Smooth muscle cell (in vitro differentiated cells): ENCODE results near the gene ATL3. TPM values are rescaled to one million over a fixed set of nuclear protein-coding genes. Genes with fewer than 3 reads are reported as not detected.

Source experiments
- DNase-seq: peaks from one replicate; lab custom pipeline; 2025; ENCODE audit not compliant: unreplicated experiment; lab: John Stamatoyannopoulos, UW
- H2AFZ ChIP-seq: fragments of 200-600 bp; sonication (generic); 2 replicates; pipeline ENCODE4 v1.6.0; 2016; ENCODE audit warnings: antibody characterized with exemption, low read depth, mild to moderate bottlenecking
- H3F3A ChIP-seq: fragments of 200-600 bp; sonication (generic); 2 replicates; pipeline ENCODE4 v1.6.0; 2017; ENCODE audit warnings: antibody characterized with exemption, low read depth
- H3K27ac ChIP-seq: fragments of 200-600 bp; sonication (generic); 2 replicates; pipeline ENCODE4 v1.5.1; 2016; ENCODE audit warnings: low read depth, mild to moderate bottlenecking
- H3K27me3 ChIP-seq: fragments of 200-600 bp; sonication (generic); 2 replicates; pipeline ENCODE4 v1.6.1; 2016; ENCODE audit warnings: low read depth, mild to moderate bottlenecking
- H3K36me3 ChIP-seq: fragments of 200-600 bp; sonication (generic); 2 replicates; pipeline ENCODE4 v1.5.1; 2016; ENCODE audit warnings: low read depth
- H3K4me1 ChIP-seq: fragments of 200-600 bp; sonication (generic); 2 replicates; pipeline ENCODE4 v1.5.1; 2016; ENCODE audit warnings: low read depth
- H3K4me2 ChIP-seq: fragments of 200-600 bp; sonication (generic); 2 replicates; pipeline ENCODE4 v1.6.0; 2016; ENCODE audit warnings: mild to moderate bottlenecking
- H3K4me3 ChIP-seq: fragments of 200-600 bp; sonication (generic); 2 replicates; pipeline ENCODE4 v1.5.1; 2016; ENCODE audit warnings: mild to moderate bottlenecking
- H3K79me2 ChIP-seq: fragments of 200-600 bp; sonication (generic); 2 replicates; pipeline ENCODE4 v1.6.0; 2016; ENCODE audit warnings: low read depth, mild to moderate bottlenecking
- H3K9ac ChIP-seq: fragments of 200-600 bp; sonication (generic); 2 replicates; pipeline ENCODE4 v1.6.0; 2016; ENCODE audit warnings: low read depth
- H3K9me3 ChIP-seq: fragments of 200-600 bp; sonication (generic); replicated peaks from 2 replicates; pipeline ENCODE4 v1.5.1; 2016; ENCODE audit warnings: low read depth
- H4K20me1 ChIP-seq: fragments of 200-600 bp; sonication (generic); 2 replicates; pipeline ENCODE4 v1.6.0; 2016; ENCODE audit warnings: low read depth
- WGBS: methylation state at CpG from one replicate; pipeline ENCODE4 v1.1.7; 2016; ENCODE audit warnings: low lambda C conversion rate; 5-methylcytosine and 5-hydroxymethylcytosine counted together
- polyA plus RNA-seq: library from polyadenylated mRNA; unstranded; fragments of >200 nt; fragmentation: Nextera tagmentation; extraction: Ambion mirVana; gene quantifications from 2 replicates; pipeline ENCODE4 v1.2.1, GENCODE V29; 2016
- total RNA-seq: library from RNA; depleted of rRNA; stranded (reverse); fragments of >200 nt; gene quantifications from 2 replicates; pipeline ENCODE4 v1.2.3, GENCODE V29; 2014
- TF ChIP-seq, protein P1 (sequence below): fragments of 200-600 bp; sonication (generic); IDR thresholded peaks from 2 replicates; pipeline ENCODE4 v1.5.1; 2017; ENCODE audit warnings: borderline replicate concordance, mild to moderate bottlenecking, antibody characterized with exemption; ENCODE audit not compliant: insufficient read depth, poor library complexity, severe bottlenecking

ATL3 gene
- total and polyA plus RNA-seq, 2 experiments from 2014 or later, result 13.0 to 32.5 TPM

GRCh38 chr11:63666874-63667273, 4.3 kb downstream of the ATL3 start:
- Histone ChIP-seq H3K36me3 (no peaks in the 10 kb centered on the region), H3K79me2 (peaks cover 76% of the 10 kb centered on the region), H3K4me3 (no peak overlapping the region), H3F3A (peaks cover 9% of the 10 kb centered on the region), H3K4me2 (peak overlapping the region; percentile 76), H3K27me3 (no peaks in the 10 kb centered on the region), H3K27ac (peak overlapping the region; percentile 82), H3K9ac (no peak overlapping the region), H4K20me1 (peaks cover 80% of the 10 kb centered on the region), H3K9me3 (no peaks in the 10 kb centered on the region), H2AFZ (no peak overlapping the region), H3K4me1 (peaks cover 15% of the 10 kb centered on the region)
- DNase-seq, result no peak
- WGBS, result 47% methylated on average over 4 of the region's 4 CpGs
- TF ChIP-seq, protein P1, sequence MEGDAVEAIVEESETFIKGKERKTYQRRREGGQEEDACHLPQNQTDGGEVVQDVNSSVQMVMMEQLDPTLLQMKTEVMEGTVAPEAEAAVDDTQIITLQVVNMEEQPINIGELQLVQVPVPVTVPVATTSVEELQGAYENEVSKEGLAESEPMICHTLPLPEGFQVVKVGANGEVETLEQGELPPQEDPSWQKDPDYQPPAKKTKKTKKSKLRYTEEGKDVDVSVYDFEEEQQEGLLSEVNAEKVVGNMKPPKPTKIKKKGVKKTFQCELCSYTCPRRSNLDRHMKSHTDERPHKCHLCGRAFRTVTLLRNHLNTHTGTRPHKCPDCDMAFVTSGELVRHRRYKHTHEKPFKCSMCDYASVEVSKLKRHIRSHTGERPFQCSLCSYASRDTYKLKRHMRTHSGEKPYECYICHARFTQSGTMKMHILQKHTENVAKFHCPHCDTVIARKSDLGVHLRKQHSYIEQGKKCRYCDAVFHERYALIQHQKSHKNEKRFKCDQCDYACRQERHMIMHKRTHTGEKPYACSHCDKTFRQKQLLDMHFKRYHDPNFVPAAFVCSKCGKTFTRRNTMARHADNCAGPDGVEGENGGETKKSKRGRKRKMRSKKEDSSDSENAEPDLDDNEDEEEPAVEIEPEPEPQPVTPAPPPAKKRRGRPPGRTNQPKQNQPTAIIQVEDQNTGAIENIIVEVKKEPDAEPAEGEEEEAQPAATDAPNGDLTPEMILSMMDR, result no peak

- H3K79me2 ChIP-seq, result peaks cover 87% of the 10 kb centered on the region
- no peak overlapping the region for H3K9ac ChIP-seq
- no peak overlapping the region for H3K4me2 ChIP-seq
- H3K4me3 ChIP-seq, result no peak overlapping the region
- no peaks in the 10 kb centered on the region for H3K27me3 ChIP-seq
- DNase-seq, result no peak
- no peaks in the 10 kb centered on the region for H3K9me3 ChIP-seq
- 0% methylated on average over 1 of the region's 1 CpG for WGBS
- no peaks in the 10 kb centered on the region for H3K36me3 ChIP-seq
- H4K20me1 ChIP-seq, result peaks cover 98% of the 10 kb centered on the region
- H3K27ac ChIP-seq, result peak overlapping the region; percentile 58
- no peak overlapping the region for H2AFZ ChIP-seq
- H3F3A ChIP-seq, result peaks cover 7% of the 10 kb centered on the region
- H3K4me1 ChIP-seq, result peaks cover 9% of the 10 kb centered on the region
- TF ChIP-seq, protein P1, result no peak
These were observed 7.4 kb downstream of the ATL3 start for GRCh38 chr11:63663809-63664208.

DNA sequence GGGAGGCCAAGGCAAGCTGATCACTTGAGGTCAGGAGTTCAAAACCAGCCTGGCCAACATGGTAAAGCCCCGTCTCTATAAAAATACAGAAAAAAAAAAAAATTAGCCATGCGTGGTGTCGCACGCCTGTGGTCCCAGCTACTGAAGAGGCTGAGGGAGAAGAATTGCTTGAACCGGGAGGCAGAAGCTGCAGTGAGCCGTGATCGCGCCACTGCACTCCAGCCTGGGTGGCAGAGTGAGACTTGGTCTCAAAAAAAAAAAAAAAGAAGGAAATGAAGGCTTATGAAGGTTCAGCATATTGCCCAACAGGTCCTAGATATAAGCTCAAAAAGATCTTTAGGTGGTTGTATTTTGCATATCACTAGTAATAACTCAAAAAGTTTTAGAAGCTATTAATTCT, 10.2 kb downstream of the ATL3 start:
- no peaks in the 10 kb centered on the region for H3K27me3 ChIP-seq
- H3K4me3 ChIP-seq, result no peak overlapping the region
- WGBS, result 95% methylated on average over 8 of the region's 8 CpGs
- H3K27ac ChIP-seq, result no peak overlapping the region
- peaks cover 82% of the 10 kb centered on the region for H3K79me2 ChIP-seq
- TF ChIP-seq, protein P1, result no peak
- peaks cover 6% of the 10 kb centered on the region for H3K36me3 ChIP-seq
- H4K20me1 ChIP-seq, result peaks cover 87% of the 10 kb centered on the region
- no peak for DNase-seq
- no peak overlapping the region for H2AFZ ChIP-seq
- no peak overlapping the region for H3K9ac ChIP-seq
- H3K9me3 ChIP-seq, result no peaks in the 10 kb centered on the region
- no peaks in the 10 kb centered on the region for H3F3A ChIP-seq
- no peak overlapping the region for H3K4me2 ChIP-seq
- peaks cover 9% of the 10 kb centered on the region for H3K4me1 ChIP-seq

- TF ChIP-seq, protein P1, result no peak
- peaks cover 5% of the 10 kb centered on the region for H3K79me2 ChIP-seq
These were observed 18.5 kb downstream of the ATL3 start for GRCh38 chr11:63652671-63653070.

More at GRCh38 chr11:63652671-63653070, 18.5 kb downstream of the ATL3 start:
- H3K27ac ChIP-seq, result no peak overlapping the region
- H3K9me3 ChIP-seq, result no peaks in the 10 kb centered on the region
- no peak overlapping the region for H3K4me3 ChIP-seq
- H3K4me1 ChIP-seq, result no peaks in the 10 kb centered on the region
- H3K36me3 ChIP-seq, result peaks cover 5% of the 10 kb centered on the region
- H3K9ac ChIP-seq, result no peak overlapping the region
- no peak for DNase-seq
- H2AFZ ChIP-seq, result no peak overlapping the region
- H4K20me1 ChIP-seq, result peaks cover 13% of the 10 kb centered on the region
- no peaks in the 10 kb centered on the region for H3F3A ChIP-seq
- H3K4me2 ChIP-seq, result no peak overlapping the region
- H3K27me3 ChIP-seq, result no peaks in the 10 kb centered on the region
- WGBS, result 94% methylated on average over 3 of the region's 3 CpGs
